DOHH2 (cell line): ENCODE data around the gene PLEKHJ1.

Source experiments
- EZH2phosphoT487 ChIP-seq: fragments of 200-600 bp; sonication (generic); IDR thresholded peaks from 2 replicates; pipeline ENCODE4 v1.6.1; 2017; ENCODE audit warnings: borderline replicate concordance, mild to moderate bottlenecking, antibody characterized with exemption, low read length, moderate library complexity, mixed read lengths
- TF ChIP-seq, protein P1 (sequence below): fragments of 200-600 bp; sonication (generic); IDR thresholded peaks from one replicate; pipeline ENCODE4 v1.5.1; 2014; ENCODE audit warnings: antibody characterized with exemption, mild to moderate bottlenecking, low read depth, low read length; ENCODE audit not compliant: poor library complexity, severe bottlenecking

DNA sequence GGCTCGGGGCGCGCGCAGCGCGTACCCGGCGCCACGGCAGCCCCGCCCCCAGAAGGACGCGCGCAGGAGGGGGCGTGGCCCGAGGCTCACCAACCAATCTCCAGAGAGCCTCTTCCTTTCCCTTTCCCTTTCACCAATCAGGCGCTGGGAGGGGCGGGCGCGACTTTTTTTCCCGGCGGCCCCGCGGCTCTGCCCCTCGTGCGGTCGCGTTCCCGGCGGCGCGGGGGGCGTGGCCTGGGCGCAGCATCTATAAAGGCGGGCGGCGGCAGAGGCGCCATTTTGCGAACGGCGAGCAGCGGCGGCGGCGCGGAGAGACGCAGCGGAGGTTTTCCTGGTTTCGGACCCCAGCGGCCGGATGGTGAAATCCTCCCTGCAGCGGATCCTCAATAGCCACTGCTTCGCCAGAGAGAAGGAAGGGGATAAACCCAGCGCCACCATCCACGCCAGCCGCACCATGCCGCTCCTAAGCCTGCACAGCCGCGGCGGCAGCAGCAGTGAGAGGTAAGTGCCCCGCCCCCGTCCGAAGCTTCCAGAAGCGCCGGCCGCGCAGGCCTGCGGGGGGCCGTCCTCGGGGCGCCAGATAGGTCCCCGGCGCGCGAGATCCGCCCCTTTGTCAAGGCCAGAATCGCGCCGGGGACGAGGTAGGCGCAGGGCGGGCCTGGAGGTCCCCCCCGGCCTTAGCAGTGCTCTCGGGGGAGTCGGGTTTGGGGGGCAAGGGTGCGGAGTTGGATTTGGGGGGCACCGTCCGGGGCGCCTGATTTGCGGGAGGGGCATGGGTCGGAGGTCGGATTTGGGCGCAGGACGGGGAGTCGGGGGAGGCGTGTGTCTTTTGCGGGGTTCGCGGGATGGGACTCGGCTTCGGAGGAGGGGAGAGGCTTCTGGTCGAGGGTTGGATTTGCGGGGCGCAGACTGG is 33.4 kb upstream of the PLEKHJ1 start:
- TF ChIP-seq, protein P1, sequence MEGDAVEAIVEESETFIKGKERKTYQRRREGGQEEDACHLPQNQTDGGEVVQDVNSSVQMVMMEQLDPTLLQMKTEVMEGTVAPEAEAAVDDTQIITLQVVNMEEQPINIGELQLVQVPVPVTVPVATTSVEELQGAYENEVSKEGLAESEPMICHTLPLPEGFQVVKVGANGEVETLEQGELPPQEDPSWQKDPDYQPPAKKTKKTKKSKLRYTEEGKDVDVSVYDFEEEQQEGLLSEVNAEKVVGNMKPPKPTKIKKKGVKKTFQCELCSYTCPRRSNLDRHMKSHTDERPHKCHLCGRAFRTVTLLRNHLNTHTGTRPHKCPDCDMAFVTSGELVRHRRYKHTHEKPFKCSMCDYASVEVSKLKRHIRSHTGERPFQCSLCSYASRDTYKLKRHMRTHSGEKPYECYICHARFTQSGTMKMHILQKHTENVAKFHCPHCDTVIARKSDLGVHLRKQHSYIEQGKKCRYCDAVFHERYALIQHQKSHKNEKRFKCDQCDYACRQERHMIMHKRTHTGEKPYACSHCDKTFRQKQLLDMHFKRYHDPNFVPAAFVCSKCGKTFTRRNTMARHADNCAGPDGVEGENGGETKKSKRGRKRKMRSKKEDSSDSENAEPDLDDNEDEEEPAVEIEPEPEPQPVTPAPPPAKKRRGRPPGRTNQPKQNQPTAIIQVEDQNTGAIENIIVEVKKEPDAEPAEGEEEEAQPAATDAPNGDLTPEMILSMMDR = no peak
- no peak for TF ChIP-seq EZH2phosphoT487
